GM18517 (cell line): ENCODE results near the gene FDXR.

Experiments
- ATAC-seq: cut with Tn5 transposase; IDR thresholded peaks from one replicate; pipeline ENCODE4 v1.9.1; 2021; ENCODE audit warnings: mild to moderate bottlenecking, moderate library complexity; ENCODE audit not compliant: unreplicated experiment

Gene FDXR

GRCh38 chr17:74839990-74840852 is 32.6 kb downstream of the FDXR start:
- no peak for ATAC-seq

- ATAC-seq, result no peak
These were observed 34.5 kb downstream of the FDXR start for GRCh38 chr17:74838274-74838673.

- no peak for ATAC-seq
These were observed 35.9 kb downstream of the FDXR start for GRCh38 chr17:74836691-74837467.

- no peak for ATAC-seq
These were observed 36.6 kb downstream of the FDXR start for GRCh38 chr17:74836191-74836590.

GRCh38 chr17:74833501-74834377 is 39.1 kb downstream of the FDXR start:
- no peak for ATAC-seq

GRCh38 chr17:74832421-74832820 is 40.4 kb downstream of the FDXR start:
- ATAC-seq, result no peak

- ATAC-seq, result no peak
These were observed 41.2 kb downstream of the FDXR start for GRCh38 chr17:74831444-74832146.

- ATAC-seq, result no peak
These were observed 41.9 kb downstream of the FDXR start for GRCh38 chr17:74830861-74831260.

- ATAC-seq, result no peak
These were observed 45.0 kb downstream of the FDXR start for GRCh38 chr17:74827800-74828199.

GRCh38 chr17:74825952-74826719 is 46.7 kb downstream of the FDXR start:
- ATAC-seq, result no peak

- no peak for ATAC-seq
These were observed 47.7 kb downstream of the FDXR start for GRCh38 chr17:74824961-74825627.

- ATAC-seq, result no peak
These were observed 49.8 kb downstream of the FDXR start for GRCh38 chr17:74822939-74823367.

- no peak for ATAC-seq
These were observed 50.4 kb downstream of the FDXR start for GRCh38 chr17:74822335-74822938.

GRCh38 chr17:74821655-74822334 is 51.0 kb downstream of the FDXR start:
- no peak for ATAC-seq

- ATAC-seq, result no peak
These were observed 52.9 kb downstream of the FDXR start for GRCh38 chr17:74819801-74820436.

- no peak for ATAC-seq
These were observed 54.4 kb downstream of the FDXR start for GRCh38 chr17:74818291-74818938.
